GM19467 (cell line): ENCODE measurements around the gene LSR.
"Not testable (repeated sequence)": the region's sequence is repeated elsewhere in the genome, so short reads cannot be mapped to it uniquely, and the experiment has no call there.

Experiments
- ATAC-seq: cut with Tn5 transposase; IDR thresholded peaks from one replicate; pipeline ENCODE4 v1.9.1; 2021; ENCODE audit warnings: mild to moderate bottlenecking, moderate library complexity; ENCODE audit not compliant: unreplicated experiment

The LSR gene

DNA sequence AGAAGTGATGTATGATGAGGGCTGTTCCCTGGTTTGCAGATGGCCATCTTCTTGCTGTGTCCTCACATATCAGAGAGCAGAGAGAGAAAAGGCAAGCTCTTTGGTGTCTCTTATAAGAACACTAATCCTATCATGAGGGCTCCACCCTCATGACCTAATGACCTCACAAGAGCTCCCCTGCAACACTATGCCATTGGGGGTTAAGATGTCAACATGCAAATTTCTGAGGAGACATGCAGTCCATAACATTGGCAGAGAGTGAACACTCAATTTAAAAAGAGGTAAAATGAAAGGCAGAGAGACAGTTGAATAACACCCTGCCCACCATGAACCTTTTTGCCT, 31.2 kb upstream of the LSR start:
- ATAC-seq, result no peak

DNA sequence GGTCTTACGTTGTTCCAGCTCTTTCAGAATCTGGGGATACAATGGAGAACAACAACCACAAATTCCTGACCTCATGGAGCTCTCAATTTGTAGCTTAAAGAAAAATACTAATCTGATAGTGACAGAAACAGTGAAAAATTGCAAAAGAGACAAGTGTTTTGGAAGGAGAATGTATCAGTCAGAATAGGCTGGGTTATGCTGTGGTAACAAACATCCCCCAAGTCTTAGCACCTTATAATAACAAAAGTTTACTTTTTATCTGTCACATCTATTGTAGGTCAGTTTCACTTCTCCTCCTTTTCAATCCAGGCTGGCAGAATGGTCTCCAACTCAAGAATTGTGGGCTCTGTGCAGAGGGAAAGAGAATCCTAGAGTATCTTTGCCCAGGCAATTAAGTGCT, 29.8 kb upstream of the LSR start:
- no peak for ATAC-seq

DNA sequence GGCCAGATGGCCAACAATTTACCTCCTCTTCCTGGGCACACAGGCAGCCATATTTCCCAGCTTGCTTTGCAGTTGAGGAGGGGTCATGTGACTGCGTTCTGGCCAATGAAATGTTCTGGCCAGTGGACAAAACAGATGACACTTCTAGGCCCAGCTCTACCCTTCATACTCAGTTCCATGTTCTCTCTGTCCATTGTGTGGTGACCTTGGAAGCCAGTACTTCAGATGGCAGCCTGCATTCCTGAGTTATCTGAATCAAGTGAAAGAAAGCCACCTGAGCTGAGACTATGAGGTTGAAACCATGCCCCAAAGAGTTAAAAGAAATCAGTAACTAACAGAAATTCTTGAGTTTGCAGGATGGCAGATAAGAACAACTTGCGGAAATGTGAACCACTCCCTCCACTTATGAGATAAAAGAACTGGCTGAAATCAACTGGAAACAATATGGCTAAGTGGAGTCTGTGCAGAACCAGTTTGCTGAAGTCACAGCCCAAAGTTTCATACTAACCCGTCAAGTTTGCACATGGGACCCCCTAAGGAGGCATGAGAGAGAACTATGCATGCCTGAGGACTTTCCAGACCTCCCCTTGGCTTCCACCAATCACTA, 28.4 kb upstream of the LSR start:
- no peak for ATAC-seq

DNA sequence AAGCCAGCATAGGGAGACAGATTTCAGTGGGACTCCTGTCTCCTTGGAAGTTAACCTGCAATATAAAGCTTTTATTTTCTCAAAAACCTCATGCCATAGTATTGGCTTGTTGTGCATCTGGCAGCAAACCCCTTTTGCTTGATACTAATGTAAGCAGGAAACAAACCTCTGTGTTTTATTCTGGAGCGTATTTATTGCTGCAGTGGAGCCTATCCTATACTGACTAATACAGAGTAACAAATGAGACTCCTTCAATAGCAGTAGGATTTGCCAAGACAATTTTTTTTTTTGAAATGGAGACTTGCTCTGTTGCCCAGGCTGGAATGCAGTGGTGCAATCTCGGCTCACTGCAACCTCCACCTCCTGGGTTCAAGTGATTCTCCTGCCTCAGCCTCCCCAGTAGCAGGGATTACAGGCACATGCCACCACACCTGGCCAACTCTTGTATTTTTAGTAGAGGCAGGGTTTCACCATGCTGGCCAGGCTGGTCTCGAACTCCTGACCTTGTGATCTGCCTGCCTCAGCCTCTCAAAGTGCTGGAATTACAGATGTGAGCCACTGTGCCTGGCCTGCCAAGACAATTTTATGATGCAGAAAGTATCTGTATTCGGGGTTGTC, 27.7 kb upstream of the LSR start:
- not testable (repeated sequence) for ATAC-seq

DNA sequence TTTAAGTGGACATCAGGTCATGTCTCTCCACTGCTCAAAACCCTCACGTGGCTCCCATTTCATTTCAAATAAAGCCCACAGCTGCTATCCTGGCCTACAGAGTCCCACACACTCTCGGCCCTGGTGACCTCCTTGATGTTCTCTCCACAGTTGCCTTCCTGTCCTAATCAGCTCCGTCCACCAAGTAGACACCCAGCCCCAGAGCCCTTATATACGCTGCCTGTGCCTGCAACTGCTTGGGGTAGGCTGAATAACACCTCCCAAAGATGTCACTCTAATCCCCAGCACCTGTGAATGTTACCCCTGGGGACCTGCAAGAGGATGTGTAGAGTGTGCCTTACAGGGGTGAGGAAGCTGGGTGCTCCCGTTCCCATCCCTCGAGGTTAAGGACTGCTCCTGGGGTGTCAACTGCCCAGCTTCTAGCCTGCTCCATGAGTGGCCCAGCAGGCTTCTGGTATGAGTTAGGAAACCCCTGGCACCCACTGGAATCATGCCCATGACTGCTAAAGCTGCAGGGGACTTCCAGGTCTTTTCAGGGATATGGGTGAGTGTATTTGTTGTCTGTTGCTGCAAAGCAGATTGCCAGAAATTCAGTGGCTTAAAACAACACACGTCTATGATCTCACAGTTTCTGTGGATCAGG, 26.3 kb upstream of the LSR start:
- no peak for ATAC-seq

DNA sequence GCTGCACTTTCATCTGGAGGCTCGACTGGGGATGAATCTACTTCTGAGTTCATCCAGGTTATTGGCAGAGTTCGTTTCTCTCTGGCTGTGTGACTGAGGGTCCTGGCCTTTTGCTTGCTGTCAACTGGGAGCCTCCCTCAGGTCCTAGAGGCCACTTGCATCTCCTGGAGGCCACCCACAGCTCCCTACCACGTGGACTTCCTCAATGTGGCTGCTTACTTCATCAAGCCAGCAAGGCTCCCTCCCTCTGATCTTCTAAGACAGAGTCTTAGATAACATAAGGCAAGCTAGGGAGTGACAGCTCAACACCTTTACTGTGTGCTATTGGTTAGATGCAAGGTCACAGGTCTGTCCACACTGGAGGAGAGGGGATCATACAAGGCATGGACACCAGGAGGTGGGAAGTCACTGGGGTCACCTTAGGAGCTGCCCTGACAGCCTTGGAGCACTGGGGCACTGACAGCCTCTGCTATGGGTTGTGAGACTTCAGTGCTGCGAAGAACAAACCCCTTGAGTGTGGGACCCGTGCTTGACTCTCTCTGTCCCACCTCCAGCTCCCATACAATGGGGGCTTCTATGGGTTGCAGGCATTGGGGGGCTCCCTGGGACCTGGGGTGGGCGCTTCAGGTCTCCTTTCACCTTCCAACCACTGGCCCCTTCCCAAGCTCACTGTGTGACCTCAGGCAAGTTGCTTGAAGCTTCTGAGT, 25.6 kb upstream of the LSR start:
- no peak for ATAC-seq

DNA sequence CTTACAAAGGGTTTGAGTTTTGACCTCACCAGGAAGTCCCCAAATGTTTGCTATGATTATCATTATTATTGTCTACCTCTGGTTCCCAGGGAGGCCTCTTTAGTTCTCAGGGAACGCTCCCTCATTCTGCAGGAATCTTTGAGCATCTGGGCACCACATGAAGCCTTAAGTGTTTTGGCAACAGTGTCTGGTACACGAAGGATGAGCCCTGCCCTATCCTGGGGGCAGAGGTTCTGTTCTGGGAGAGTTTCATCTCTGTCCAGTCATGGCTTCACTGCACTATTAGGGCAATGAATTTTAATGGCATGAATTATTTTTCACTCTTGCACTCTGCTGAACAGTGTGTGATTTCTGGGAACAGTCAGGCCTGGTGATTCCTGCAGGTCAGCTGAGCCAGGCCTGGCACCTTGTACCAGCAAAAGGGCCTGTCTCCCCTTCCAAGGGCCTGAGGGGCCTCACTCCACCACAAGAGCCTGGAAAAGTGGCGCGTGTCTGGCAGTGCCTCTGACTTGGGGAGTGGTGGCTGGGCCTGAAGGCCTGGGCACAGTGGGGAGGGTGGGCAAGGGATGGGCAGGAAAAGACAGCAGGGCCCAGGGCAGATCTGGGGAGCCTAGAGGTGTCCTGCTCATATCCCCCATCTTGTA, 24.8 kb upstream of the LSR start:
- no peak for ATAC-seq

DNA sequence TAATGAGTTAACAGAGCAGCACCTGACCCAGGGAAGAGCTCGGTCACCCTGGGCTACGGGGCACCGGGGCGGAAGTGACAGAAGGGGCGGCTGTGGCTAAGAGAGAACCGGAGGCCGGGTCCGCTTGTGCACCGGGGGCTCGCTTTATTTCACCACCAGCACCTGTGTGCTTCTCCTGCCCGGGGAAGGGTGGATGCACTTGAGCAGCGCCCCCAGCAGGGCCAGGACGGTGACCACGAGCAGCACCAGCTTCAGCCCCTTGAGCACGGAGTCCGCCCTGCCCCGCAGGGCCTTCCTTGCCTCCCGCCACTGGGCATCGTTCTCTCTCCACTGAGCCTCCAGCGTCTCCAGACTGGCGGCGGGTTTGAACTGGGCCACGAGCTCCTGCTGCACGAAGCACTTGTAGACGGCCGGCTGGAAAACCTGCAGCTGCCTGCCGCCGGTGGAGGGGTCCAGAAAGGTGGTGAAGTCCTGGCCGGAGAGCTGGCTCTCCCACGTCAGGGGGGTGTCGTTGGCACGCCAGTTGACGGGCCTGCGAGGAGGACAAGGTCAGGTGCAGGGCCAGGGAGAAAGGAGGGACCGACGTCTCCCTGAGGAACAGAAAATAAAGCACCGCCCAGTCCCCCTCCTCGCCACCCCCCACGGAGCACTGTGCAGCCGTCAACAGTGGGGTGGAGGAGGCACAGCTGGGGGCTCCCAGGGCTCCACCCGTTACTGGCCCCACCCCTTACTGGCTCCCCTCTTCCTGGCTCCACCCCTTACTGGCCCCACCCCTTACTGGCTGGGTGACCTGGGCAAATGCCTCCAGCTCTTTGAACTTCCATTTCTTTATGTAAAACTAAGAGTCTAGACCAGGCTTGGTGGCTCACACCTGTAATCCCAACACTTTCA, 23.9 kb upstream of the LSR start:
- no peak for ATAC-seq

DNA sequence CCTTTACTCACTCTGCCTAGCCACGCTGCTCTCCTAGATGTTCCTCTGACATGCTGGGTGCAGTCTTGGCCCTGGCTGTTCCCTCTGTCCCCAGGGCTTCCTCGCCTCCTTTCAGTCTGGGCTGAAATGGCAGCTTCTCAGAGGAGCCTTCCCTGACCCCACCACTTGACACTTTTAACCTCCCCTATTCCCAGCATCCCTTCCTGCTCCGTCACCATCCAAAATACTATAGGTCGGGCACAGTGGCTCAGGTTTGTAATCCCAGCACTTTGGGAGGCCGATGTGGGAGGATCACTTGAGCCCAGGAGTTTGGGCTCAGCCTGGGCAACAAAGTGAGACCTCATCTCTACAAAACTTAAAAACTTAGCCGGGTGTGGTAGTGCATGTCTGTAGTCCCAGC, 22.9 kb upstream of the LSR start:
- no peak for ATAC-seq

DNA sequence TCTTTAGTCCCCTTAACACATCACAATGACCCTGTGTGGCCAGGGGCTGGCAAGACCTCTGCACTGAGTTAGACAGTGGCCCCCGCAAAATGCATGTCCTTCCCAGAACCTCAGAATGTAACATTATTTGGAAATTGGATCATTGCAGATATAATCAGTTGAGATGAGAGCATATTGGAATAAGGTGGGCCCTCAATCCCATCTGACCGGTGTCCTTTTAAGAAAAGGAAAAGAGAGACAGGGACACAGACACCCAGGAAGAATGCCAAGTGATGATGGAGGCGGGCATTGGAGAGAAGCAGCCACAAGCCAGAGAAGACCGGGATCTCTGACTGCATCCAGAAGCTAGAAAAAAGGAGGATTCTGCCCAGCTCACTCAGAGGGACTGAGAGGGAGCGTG, 22.1 kb upstream of the LSR start:
- no peak for ATAC-seq

DNA sequence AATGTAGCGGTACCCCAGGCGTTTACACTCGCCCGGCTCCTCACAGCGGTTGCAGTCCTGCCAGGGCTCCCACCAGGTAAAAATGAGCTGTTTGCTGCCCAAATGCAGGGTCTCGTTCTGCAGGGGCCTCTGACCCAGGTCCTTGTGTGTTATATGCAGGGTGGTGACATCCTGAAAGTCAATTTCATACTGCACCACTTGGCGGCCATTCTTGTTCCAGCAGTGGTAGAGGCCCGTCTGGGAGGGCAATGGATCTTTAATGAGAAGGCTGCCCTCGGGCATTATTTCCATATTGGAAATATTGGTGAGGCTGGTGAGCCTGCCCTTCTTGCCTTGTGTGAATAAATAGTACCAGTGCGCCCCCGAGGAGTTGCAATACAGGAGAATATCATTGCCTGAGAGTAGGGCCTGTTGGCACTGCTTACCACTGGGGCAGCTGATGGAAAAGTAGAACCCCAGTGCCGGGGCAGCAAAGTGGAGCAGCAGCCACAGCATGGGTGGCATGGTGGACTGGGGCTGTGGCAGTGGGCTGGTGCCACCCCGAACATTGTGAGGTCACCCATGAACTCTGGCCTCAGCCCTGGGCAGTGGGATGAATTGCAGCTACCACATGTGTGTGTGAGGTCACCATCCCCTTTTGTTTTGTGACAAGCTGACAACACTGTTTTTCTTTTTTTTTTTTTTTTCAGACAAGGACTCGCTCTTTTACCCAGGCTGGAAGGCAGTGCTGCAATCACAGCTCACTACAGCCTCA, 20.4 kb upstream of the LSR start, which contains the start of gene FAM187B:
FAM187B (minus strand) TSS at position 563 of the 754 bp plus-strand sequence; CDS start at position 504, 59 bp downstream.
- ATAC-seq, result no peak

DNA sequence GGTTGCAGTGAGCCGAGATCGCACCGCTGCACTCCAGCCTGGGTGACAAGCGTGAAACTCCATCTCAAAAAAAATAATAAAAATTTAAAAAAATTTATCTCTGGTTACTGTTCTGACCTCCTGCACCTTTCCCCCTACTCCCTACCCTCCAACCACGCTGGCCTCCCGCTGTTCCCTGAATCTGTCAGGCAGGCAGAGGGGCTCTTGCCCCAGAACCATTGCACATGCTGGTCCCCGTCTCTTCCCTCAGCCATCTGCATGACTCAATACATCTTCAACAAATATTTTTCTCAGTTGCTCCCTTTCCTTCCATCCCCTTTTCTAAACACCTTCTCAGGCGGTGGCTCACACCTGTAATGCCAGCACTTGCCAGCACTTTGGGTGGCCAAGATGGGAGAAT, 19.2 kb upstream of the LSR start:
- no peak for ATAC-seq

DNA sequence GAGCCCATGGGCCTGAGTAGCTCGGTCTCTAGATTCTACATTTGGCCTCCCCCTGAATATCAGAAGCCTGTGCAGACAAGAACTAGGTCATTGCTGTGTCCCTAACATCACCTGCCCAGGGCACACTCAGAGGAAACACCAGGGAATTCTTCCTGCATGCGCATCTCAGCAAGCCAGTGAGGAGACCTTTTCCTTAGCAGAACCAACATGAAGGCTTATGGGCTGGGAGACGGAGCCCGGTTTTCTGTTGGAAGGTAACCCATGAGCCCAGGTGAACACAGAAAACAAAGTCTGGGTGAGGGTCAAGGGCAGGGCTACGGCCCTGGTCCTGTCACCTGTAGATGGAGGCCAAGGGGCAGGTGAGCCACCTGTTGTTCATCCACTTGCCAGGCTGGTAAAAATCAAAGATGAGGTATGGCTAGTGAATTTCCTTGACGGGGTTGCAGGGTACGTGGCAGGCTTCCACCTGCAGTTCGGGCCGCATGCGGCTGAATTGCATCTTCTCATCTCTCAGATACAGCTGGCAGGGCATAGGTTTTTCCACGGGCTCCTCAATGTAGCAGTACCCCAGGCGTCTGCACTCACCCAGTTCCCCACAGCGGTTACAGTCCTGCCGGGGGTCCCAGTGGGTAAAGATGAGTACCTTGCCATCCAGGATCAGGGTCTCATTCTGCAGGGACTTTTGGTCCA, 16.7 kb upstream of the LSR start:
- ATAC-seq, result no peak

DNA sequence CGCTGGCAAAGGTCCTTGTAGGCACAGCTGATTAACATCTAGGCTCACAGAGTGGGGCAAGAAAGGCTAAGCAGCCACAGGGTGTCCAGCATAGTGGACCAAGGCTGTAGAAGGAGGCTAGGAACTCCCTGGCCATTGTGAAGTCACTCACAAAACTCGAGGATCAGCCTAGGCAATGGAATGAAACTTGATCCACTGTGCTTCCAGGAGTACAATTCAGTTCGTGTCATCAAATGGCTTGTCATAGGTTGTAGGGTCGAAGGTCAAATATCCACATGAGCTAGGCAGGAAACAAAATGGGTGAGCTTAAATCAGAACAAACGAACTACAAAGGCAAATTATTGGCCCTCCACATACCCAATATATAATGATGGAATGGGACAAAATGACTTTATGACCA, 15.9 kb upstream of the LSR start:
- ATAC-seq, result no peak

DNA sequence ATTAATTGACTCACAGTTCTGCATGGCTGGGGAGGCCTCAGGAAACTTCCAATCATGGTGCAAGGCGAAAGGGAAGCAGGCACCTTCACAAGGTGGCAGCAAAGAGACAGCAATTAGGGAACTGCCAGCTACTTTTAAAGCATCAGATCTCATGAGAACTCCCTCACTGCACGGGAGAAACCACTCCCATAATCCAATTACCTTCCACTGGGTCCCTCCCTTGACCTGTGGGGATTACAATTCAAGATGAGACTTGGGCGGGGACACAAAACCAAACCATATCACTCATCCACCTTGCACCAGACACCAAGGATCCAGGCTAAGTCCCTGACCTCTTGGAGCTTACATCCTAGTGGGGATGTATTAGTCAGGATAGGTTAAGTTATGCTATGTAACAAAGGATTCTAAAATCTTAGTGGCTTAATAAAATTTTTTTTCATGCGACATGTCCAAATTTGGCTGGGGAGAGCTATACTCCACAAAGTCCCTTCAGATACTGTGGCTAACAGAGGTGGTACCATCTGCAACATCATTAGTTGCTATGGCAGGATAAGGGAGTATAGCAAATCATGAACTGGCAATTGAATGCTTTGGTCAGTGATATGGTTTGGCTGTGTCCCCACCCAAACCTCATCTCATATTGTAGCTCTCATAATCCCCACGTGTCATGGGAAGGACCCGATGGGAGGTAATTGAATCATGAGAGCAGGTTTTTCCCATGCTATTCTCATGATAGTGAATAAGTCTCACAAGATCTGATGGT, 12.0 kb upstream of the LSR start:
- ATAC-seq, result no peak

DNA sequence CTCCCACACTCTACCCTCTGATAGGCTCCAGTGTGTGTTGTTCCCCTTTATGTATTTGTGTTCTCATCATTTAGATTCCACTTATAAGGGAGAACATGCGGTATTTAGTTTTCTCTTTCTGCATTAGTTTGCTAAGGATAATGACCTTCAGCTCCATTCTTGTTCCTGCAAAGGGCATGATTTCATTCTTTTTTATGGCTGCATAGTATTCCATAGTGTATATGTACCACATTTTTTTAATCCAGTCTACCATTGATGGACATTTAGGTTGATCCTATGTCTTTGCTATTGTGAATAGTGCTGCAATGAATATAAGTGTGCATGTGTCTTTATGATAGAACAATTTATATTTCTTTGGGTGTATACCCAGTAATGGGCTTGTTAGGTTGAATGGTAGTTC, 9.2 kb upstream of the LSR start:
- not testable (repeated sequence) for ATAC-seq

DNA sequence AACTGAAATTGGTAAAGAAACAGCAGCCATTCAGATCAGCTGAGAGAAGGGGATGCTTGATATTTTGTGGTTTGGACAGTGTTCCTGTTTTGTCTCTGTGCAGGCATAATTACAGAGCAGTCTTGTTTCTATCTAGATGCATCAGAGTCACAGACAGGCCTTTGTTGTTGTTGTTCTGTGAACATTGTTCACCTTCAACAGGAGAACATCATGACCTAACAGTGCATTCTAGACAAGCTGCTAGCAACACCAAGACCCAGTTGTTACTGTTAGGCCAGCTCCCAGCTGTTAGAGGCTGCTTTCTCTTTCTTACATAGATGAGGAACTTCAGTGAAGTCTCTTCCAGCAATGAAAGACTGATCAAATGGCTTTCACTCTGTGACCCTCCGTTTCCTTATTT, 8.5 kb upstream of the LSR start:
- ATAC-seq, result no peak

DNA sequence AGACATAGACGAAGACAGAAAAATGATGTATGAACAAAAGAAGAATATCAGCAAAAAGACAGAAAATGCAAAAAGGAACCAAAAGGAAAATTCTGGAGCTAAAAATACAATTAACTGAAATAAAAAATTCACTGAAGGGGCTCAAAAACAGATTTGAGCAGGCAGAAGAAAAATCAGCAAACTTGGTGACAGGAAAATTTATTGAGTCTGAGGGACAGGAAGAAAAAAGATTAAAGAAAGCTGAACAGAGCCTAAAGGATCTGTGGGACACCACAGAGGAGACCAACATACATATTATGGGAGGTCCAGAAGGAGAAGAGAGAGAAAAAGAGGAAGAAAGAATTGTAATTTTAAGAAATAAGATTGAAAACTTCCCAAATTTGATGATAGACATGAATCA, 7.4 kb upstream of the LSR start:
- ATAC-seq, result no peak
